Hepatic stellate cell (primary cell): ENCODE data around the gene DGKH.

Experiments
- DNase-seq: peaks from one replicate; pipeline ENCODE4 v3.0.0; 2011; ENCODE audit warnings: low spot score

DGKH gene

GRCh38 chr13:42039946-42040729 is 8.3 kb upstream of the DGKH start:
- DNase-seq, result peak; percentile 97

GRCh38 chr13:42040730-42041010 is 7.8 kb upstream of the DGKH start:
- no peak for DNase-seq

- peak; percentile 60 for DNase-seq
Measured at GRCh38 chr13:42041011-42041683, 7.3 kb upstream of the DGKH start.

- peak; percentile 79 for DNase-seq
Measured at GRCh38 chr13:42041684-42042035, 6.8 kb upstream of the DGKH start.

GRCh38 chr13:42043676-42044075 is 4.8 kb upstream of the DGKH start:
- DNase-seq, result no peak

GRCh38 chr13:42046448-42046847 is 2.0 kb upstream of the DGKH start:
- DNase-seq, result no peak

GRCh38 chr13:42047561-42048341 is 697 bp upstream of the DGKH start:
- peak; percentile 61 for DNase-seq

- DNase-seq, result peak; percentile 85
Measured at GRCh38 chr13:42048684-42049453, 421 bp downstream of the DGKH start.

GRCh38 chr13:42049454-42049813 is 986 bp downstream of the DGKH start:
- DNase-seq, result no peak

GRCh38 chr13:42054798-42055499 is 6.5 kb downstream of the DGKH start:
- no peak for DNase-seq

GRCh38 chr13:42055500-42056085 is 7.1 kb downstream of the DGKH start:
- no peak for DNase-seq

GRCh38 chr13:42056146-42056545 is 7.7 kb downstream of the DGKH start:
- DNase-seq, result no peak

- DNase-seq, result no peak
Measured at GRCh38 chr13:42056583-42056982, 8.1 kb downstream of the DGKH start.

GRCh38 chr13:42057918-42058530 is 9.6 kb downstream of the DGKH start:
- DNase-seq, result no peak

GRCh38 chr13:42061943-42062342 is 13.5 kb downstream of the DGKH start:
- no peak for DNase-seq

- no peak for DNase-seq
Measured at GRCh38 chr13:42063105-42063504, 14.7 kb downstream of the DGKH start.

- DNase-seq, result no peak
Measured at GRCh38 chr13:42064259-42064658, 15.8 kb downstream of the DGKH start.

- DNase-seq, result no peak
Measured at GRCh38 chr13:42064966-42065365, 16.5 kb downstream of the DGKH start.

GRCh38 chr13:42065414-42065813 is 17.0 kb downstream of the DGKH start:
- no peak for DNase-seq

- DNase-seq, result peak; percentile 38
Measured at GRCh38 chr13:42066542-42066941, 18.1 kb downstream of the DGKH start.

- DNase-seq, result no peak
Measured at GRCh38 chr13:42068886-42069285, 20.4 kb downstream of the DGKH start.
